CD4-positive, alpha-beta T cell treated with Interleukin-6 for 4 hours (primary cell): Measurements from ENCODE around the gene C1orf35.

ENCODE experiments used
- DNase-seq: peaks from one replicate; pipeline ENCODE4 v3.0.0-alpha.2; 2020; ENCODE audit warnings: mixed read lengths

The C1orf35 gene

GRCh38 chr1:228109073-228109961, 6.2 kb upstream of the C1orf35 start, which contains the start of gene MRPL55:
Gene MRPL55 (minus strand): TSS chr1:228109299. CDS start chr1:228108260, 1,039 bp downstream.
- DNase-seq = peak; percentile 97

DNA sequence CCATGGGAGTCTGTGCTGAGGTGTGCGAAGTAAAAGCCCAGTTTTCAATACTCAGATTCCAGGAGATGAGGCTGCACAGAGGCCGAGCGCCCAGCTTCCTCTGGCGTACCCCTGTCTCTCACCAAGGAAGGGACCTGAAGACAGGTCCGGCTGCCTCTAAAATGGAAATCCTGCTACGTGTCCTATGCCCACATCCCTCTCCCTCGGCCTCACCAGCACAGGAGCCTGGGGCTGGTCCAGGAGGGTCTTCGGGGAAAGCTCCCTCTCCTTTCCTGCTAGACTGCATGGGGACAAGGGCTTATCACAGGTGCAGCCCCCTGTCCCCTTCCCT, 5.6 kb upstream of the C1orf35 start:
- DNase-seq = no peak

DNA sequence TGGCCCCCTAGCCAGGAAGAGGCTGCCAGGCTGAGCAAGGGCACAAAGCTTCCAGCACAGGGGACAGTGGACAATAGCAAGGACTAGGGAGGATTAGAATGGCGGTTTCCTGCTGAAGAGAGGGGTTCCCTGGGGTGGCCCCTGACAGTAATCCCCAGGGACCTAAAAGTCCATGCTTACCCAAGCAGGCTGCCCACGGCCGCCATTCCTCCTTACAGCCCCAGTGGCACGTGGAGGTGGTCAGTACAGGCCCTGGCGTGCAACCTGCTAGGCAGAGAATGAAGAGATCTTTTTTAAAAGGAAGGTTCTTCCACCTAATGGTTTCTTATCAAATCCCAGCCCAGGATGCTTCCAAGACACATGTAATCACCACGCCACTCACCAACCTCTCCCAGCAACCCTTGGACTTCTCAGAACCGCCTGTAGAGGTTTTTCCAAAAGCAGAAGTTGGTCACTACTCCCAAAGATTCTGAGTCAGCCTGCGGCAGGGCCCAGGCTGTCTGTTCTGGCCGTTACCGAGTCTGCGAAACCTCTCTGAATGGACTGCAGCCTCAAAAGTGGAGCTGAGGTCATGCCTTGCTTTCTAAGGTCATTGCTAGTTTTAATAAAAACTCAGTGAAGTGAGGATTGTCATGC, 5.0 kb upstream of the C1orf35 start:
- DNase-seq = no peak

GRCh38 chr1:228107636-228108035, 4.5 kb upstream of the C1orf35 start:
- DNase-seq = no peak

DNA sequence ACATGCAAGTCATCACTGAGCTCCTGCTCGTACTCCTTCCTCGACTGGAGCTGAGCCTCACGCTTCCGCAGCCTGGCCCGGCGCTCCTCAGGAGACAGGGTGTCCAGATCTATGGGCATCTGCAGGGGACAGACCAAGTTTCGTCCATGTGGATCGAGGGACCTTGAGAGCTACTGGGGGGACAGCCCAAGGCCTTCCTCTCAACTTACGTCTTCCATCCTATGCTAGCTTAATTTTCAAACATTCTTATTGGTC, 3.6 kb upstream of the C1orf35 start:
- no peak for DNase-seq

DNA sequence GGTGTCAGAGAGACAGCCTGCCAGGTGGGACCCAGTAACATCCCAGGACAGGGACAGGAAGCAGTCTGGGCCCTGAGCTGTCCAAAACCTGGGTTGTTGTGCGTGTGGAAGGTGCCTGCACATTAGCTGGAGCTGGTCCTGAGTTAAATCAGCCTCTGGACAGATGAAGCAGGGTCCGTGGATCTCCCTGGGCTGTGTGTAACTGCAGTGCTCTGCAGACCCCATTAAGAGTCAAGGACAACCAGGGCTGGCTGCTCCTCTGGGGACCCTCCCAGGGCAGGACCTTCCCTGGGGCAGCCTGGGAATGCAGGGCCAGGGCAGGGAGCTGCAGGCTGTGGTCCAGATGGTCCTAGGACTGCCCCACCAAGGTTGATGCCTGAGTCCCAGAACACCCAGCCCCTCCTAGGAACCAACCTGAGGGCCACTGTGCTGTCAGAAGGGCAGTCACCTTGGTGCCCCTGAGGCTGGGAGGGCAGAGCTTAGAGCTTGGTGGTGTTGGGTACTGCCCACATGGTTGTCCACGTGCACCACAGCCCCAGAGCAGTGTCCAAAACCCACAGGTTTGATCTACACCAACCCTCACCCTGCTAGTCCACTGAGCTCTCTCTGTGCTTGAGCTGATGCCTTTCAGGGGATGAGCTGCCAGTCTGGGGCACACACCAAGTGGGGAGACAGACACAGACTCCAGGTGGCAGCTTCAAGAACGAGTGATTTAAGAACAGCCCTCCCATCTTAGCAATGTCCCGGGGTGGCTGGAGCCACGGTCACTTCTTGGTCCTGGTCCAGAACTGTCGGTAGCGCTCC, 3.1 kb upstream of the C1orf35 start:
- DNase-seq = no peak

DNA sequence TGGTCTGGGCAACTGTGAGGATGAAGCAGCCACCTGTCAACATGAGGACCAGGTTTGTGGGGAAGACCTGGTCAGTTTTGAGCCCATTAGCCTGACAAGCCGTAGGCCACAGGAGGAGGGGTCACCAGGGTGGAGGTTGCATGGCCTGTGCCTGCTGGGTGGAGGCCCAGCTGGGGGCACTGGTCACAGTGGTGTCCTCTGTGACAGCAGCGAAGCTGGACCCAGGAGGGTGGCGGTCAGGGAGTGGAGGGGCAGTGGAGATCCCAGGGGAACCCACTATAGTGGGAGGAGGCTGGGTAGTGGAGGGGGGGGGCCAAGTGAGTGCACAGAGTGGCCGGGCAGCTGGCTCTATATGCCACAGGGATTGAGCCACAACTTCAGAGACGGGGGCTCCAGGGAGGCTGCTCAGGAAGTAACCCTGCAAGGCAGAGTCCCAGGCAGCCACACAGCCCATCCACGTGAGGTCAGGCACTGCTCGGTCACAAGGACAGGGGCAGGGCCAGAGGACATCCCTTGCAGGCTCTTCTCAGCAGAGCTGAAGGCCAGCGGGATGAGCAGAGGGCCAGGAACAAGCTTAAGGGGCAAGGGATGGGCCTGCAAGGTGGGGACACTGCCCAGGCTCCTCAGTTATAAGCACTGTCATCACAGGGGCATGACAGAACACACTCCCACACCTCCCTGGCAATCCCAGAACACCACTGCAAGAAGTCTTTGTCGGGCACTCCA, 2.3 kb upstream of the C1orf35 start:
- no peak for DNase-seq

GRCh38 chr1:228104526-228105269, 1.6 kb upstream of the C1orf35 start:
- DNase-seq = no peak

GRCh38 chr1:228101994-228102790, 933 bp downstream of the C1orf35 start:
- peak; percentile 68 for DNase-seq

DNA sequence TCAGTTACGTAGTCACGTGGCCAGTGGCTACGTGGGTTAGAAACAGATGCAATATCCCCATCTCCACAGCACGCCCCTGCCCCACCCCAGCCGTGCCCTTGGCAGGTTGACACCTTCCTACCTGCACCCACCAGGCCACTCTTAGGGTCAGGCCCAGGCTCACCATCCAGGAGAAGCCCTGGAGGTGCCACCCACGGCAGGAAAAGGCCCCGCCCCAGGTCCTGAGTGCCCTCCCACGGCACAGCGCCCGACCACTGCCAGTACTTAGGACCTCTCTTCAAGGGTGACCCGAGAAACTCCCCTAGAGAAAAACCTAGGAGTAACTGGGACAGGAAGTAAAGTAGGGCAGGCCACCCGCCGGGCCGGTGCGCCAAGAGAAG, 1.5 kb downstream of the C1orf35 start:
- DNase-seq = no peak

- DNase-seq = no peak
Observed at GRCh38 chr1:228100822-228101613, 2.1 kb downstream of the C1orf35 start.

DNA sequence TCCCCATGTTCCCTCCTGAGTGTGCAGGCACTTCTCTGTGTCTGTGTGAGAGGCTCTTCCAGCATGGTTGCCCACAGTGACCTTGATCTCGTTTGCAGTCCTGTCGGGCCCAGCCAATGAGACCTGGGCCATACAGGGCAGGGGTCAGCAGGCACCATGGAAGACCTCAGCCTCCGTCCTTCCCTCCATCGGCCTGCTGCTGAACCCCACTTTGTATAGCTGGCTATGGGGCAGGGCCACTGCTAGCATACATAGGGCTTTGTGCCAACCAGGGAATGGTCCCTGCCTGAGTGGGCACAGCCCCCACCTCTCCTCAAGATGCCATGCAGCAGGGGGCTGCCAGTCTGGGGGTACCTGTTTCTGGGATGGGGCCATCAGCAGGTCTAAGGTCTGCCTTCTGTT, 3.8 kb downstream of the C1orf35 start:
- DNase-seq = no peak

- DNase-seq = no peak
Observed at GRCh38 chr1:228098323-228098931, 4.7 kb downstream of the C1orf35 start.

DNA sequence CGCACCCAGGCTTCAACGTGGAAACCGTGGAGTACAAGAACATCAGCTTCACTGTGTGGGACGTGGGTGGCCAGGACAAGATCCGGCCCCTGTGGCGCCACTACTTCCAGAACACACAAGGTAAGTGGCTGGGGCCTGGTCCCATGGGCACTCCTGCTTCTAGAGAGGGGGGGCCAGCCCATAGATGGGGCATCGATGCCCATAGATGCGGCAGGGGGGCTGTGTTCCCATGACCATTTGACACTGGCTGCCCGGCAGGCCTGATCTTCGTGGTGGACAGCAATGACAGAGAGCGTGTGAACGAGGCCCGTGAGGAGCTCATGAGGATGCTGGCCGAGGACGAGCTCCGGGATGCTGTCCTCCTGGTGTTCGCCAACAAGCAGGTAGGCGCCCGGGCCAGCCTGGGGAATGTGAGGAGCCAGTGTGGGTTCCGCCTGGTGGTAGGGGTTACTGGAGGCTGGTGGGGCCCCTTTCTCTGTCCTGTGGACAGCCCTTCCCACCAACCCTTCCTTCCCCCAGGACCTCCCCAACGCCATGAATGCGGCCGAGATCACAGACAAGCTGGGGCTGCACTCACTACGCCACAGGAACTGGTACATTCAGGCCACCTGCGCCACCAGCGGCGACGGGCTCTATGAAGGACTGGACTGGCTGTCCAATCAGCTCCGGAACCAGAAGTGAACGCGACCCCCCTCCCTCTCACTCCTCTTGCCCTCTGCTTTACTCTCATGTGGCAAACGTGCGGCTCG, 5.6 kb downstream of the C1orf35 start:
- DNase-seq = no peak

DNA sequence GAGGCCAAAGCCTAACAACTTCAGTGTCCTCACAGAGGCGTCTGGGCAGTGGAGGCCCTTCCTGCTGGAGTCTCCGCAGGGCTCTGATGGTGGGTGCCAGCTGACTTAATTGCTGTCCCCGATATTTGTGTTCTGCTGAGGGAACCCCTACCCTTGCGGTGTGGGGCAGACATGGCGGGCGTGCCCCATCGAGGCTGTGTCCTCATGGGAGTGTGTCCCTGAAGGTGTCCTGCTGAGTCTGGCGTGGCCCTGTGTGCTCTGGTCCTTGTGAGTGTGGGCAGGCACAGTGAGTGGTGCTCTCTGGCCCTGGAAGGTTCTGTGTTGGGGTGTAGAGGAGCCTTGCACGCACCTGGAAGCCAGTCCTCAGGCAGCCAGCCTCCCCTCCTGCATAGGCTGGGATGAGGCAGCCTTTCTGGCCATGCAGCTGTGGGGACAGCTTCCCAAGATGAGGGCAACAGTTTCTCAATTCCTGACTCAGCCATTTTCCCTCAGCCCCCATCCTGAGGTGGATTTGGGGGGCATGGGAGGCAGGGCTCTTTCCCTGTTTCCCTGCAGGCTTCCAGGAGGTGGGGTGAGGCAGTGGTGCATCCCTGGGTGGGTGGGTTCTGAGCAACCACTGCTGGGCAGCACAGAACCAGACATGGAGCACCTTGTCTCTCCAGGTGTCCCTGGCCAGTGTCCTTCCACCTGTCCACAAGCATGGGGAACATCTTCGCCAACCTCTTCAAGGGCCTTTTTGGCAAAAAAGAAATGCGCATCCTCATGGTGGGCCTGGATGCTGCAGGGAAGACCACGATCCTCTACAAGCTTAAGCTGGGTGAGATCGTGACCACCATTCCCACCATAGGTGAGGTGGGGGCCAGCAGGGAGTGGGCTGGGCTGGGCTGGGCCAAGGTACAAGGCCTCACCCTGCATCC, 6.5 kb downstream of the C1orf35 start:
- no peak for DNase-seq

GRCh38 chr1:228095938-228096337, 7.2 kb downstream of the C1orf35 start:
- DNase-seq = no peak

GRCh38 chr1:228095161-228095560, 8.0 kb downstream of the C1orf35 start:
- no peak for DNase-seq

GRCh38 chr1:228094432-228095016, 8.6 kb downstream of the C1orf35 start:
- DNase-seq = no peak
